Measurements from ENCODE around the gene TMEM203.

The TMEM203 gene

GRCh38 chr9:137218212-137218753, 12.8 kb upstream of the TMEM203 start:
- DNase-seq (ENCODE audit: low read depth) = no peak
- in situ Hi-C loops (cut with HindIII; ENCODE audit: low sequenced_read_pairs) = no loop called here

GRCh38 chr9:137217276-137218211, 12.1 kb upstream of the TMEM203 start:
- no peak overlapping the region for H3K4me3 ChIP-seq (ENCODE audit: low read depth, low read length)
- no peak for TF ChIP-seq CTCF (IDR thresholded peaks at IDR 0.05; ENCODE audit: low read depth, low read length, missing control alignments)
- DNase-seq (ENCODE audit: low read depth) = no peak
- in situ Hi-C loops (cut with HindIII; ENCODE audit: low sequenced_read_pairs) = no loop called here

More at GRCh38 chr9:137218212-137218753, 12.8 kb upstream of the TMEM203 start:
- TF ChIP-seq CTCF (IDR thresholded peaks at IDR 0.05; ENCODE audit: low read depth, low read length, missing control alignments) = no peak
- no peak overlapping the region for H3K4me3 ChIP-seq (ENCODE audit: low read depth, low read length)

- H3K4me3 ChIP-seq (ENCODE audit: low read depth, low read length) = no peak overlapping the region
- in situ Hi-C loops (cut with HindIII; ENCODE audit: low sequenced_read_pairs) = no loop called here
- no peak for TF ChIP-seq CTCF (IDR thresholded peaks at IDR 0.05; ENCODE audit: low read depth, low read length, missing control alignments)
- no peak for DNase-seq (ENCODE audit: low read depth)
Measured at GRCh38 chr9:137216188-137216965, 10.9 kb upstream of the TMEM203 start.

- in situ Hi-C loops (cut with HindIII; ENCODE audit: low sequenced_read_pairs) = no loop called here
- no peak overlapping the region for H3K4me3 ChIP-seq (ENCODE audit: low read depth, low read length)
Measured at GRCh38 chr9:137215196-137215986, 9.9 kb upstream of the TMEM203 start.

GRCh38 chr9:137214620-137215019, 9.2 kb upstream of the TMEM203 start:
- TF ChIP-seq CTCF (IDR thresholded peaks at IDR 0.05; ENCODE audit: low read depth, low read length, missing control alignments) = no peak
- no peak overlapping the region for H3K4me3 ChIP-seq (ENCODE audit: low read depth, low read length)
- no peak for DNase-seq (ENCODE audit: low read depth)
- in situ Hi-C loops (cut with HindIII; ENCODE audit: low sequenced_read_pairs) = no loop called here

More at GRCh38 chr9:137215196-137215986, 9.9 kb upstream of the TMEM203 start:
- no peak for TF ChIP-seq CTCF (IDR thresholded peaks at IDR 0.05; ENCODE audit: low read depth, low read length, missing control alignments)
- DNase-seq (ENCODE audit: low read depth) = no peak

Measured in astrocyte of the cerebellum (primary cell).